ENCODE results near the gene DROSHA.

DROSHA gene

DNA sequence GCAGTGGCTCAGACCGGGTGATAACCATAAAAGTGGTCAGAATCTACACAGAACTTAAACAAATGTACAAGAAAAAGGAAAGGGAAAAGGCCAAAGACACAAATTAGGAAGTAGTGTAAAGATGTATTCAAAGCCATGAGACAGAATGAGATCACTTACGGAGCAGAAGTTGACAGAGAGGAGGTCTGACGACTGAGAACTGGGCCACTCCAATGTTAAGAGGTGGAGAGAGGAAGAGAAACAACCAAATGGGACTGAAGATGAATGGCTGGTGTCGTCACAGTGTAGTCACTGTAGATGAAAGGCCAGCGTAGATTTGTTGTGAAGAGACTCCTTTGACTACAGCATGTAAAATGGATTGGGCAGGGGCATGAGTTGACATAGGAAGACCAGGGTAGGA is 114.4 kb downstream of the DROSHA start:
- peaks cover 94 to 99% (median 97%) of the 10 kb centered on the region in 11 experiments for H3K36me3 ChIP-seq
- H3K27ac ChIP-seq, result no peak overlapping the region
- no peak overlapping the region for H3K9ac ChIP-seq
- H3K4me3 ChIP-seq, result no peak overlapping the region
- no peak overlapping the region for H3K4me2 ChIP-seq
- no peaks in the 10 kb centered on the region for H3K9me3 ChIP-seq (replicated peaks in 1 of 11)
- TF ChIP-seq Cebpa-rat (IDR thresholded peaks at IDR 0.05), result no peak
- peaks cover 0 to 2% (median 0%) of the 10 kb centered on the region in 11 experiments; a peak in 1 of 22 replicates for H4K20me1 ChIP-seq
- no peaks in the 10 kb centered on the region for H3K27me3 ChIP-seq
- no peaks in the 10 kb centered on the region; a peak in 1 of 20 replicates for H3K4me1 ChIP-seq

DNA sequence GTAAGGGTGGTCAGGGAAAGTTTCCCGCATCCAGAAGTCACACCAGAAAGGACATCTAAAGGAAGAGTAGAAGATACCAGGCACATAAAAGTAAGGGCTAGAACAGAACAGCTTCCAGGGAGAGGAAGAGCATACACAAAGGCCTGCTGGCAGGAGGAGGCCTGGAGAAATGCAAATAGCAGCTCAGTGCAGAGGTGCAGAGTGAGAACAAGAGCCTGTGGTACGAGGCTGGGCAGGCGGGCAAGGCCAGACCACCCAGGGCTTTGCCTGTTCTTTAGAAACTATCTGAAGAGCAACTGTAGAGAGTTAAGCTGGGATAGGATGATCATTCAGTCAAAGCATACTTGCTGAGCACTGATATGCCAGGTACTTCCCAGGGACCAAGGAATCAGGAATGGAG is 115.3 kb downstream of the DROSHA start:
- peaks cover 0 to 2% (median 0%) of the 10 kb centered on the region in 11 experiments; a peak in 1 of 22 replicates for H4K20me1 ChIP-seq
- H3K27me3 ChIP-seq, result no peaks in the 10 kb centered on the region
- H3K4me1 ChIP-seq, result no peaks in the 10 kb centered on the region
- no peak overlapping the region for H3K9ac ChIP-seq
- no peak overlapping the region for H3K4me3 ChIP-seq
- H3K4me2 ChIP-seq, result no peak overlapping the region
- H3K36me3 ChIP-seq, result peaks cover 93 to 99% (median 97%) of the 10 kb centered on the region in 11 experiments
- TF ChIP-seq Cebpa-rat (IDR thresholded peaks at IDR 0.05), result no peak
- no peak overlapping the region for H3K27ac ChIP-seq
- no peaks in the 10 kb centered on the region for H3K9me3 ChIP-seq (replicated peaks in 1 of 11)

GRCh38 chr5:31415960-31416359 is 115.9 kb downstream of the DROSHA start:
- Histone ChIP-seq H3K27me3 (no peaks in the 10 kb centered on the region), H3K4me2 (no peak overlapping the region), H3K4me3 (no peak overlapping the region), H3K36me3 (peaks cover 93 to 99% (median 97%) of the 10 kb centered on the region in 11 experiments), H3K9me3 (replicated peaks in 1 of 11) (no peaks in the 10 kb centered on the region), H3K27ac (no peak overlapping the region), H3K4me1 (no peaks in the 10 kb centered on the region), H4K20me1 (peaks cover 0 to 2% (median 0%) of the 10 kb centered on the region in 11 experiments; a peak in 1 of 22 replicates), H3K9ac (no peak overlapping the region)
- TF ChIP-seq Cebpa-rat (IDR thresholded peaks at IDR 0.05), result no peak

- H3K27ac ChIP-seq, result no peak overlapping the region
- no peak overlapping the region for H3K4me3 ChIP-seq
- peaks cover 0 to 2% (median 0%) of the 10 kb centered on the region in 11 experiments; a peak in 1 of 22 replicates for H4K20me1 ChIP-seq
- H3K4me1 ChIP-seq, result no peaks in the 10 kb centered on the region
- H3K9me3 ChIP-seq (replicated peaks in 1 of 11), result no peaks in the 10 kb centered on the region
- no peaks in the 10 kb centered on the region for H3K27me3 ChIP-seq
- H3K9ac ChIP-seq, result no peak overlapping the region
- H3K4me2 ChIP-seq, result no peak overlapping the region
- TF ChIP-seq Cebpa-rat (IDR thresholded peaks at IDR 0.05), result no peak
- H3K36me3 ChIP-seq, result peaks cover 93 to 99% (median 97%) of the 10 kb centered on the region in 11 experiments
Measured at GRCh38 chr5:31415009-31415923, 116.6 kb downstream of the DROSHA start.

DNA sequence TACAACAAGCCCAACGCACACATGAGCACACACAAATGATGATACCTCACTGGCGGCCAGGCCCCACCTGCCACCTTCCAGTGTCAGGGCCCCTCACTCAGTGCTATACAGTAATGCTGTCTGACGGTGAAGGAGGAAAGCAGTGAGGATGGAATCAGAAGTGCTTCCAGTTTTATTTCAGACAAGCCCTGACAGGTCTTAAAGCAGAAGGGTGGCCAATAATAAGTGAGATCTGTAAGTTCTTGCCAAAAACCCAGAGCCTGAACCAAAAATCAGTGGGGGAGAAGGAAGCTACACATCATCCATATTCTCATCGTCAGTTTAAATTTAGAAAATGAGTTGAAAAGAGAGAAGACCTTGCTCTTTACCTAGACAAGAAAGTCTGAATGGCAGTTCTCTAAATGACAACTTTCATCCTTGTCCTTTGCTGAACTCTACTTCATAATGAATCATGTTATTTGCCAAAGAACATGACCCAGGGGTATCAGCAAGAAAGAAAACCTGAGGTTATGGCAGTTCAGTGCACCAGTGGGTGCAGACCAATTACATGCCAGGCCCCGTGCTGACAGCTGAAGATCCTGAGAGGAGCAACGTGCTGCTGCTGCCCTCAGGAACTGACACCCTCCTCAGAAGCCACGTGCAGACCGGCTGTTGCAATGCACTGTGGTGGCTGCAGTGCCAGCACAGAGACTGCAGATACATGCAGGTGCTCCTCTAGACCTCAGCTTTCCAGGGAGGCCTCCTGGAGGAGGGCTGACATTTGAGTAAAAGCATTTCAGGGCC is 118.7 kb downstream of the DROSHA start:
- no peak for TF ChIP-seq Cebpa-rat (IDR thresholded peaks at IDR 0.05)
- H3K9ac ChIP-seq, result no peak overlapping the region
- H3K36me3 ChIP-seq, result peaks cover 95 to 100% (median 98%) of the 10 kb centered on the region in 11 experiments
- no peak overlapping the region for H3K4me2 ChIP-seq
- H3K27me3 ChIP-seq, result no peaks in the 10 kb centered on the region
- no peak overlapping the region for H3K4me3 ChIP-seq
- no peaks in the 10 kb centered on the region for H3K4me1 ChIP-seq
- peaks cover 0 to 2% (median 0%) of the 10 kb centered on the region in 11 experiments; a peak in 1 of 22 replicates for H4K20me1 ChIP-seq
- no peak overlapping the region for H3K27ac ChIP-seq
- no peaks in the 10 kb centered on the region for H3K9me3 ChIP-seq (replicated peaks in 1 of 11)

- Histone ChIP-seq H3K27ac (no peak overlapping the region), H3K27me3 (no peaks in the 10 kb centered on the region), H3K9me3 (replicated peaks in 1 of 11) (no peaks in the 10 kb centered on the region), H3K9ac (no peak overlapping the region), H3K4me2 (no peak overlapping the region), H3K4me3 (no peak overlapping the region), H3K36me3 (peaks cover 89 to 100% (median 98%) of the 10 kb centered on the region in 11 experiments), H3K4me1 (no peaks in the 10 kb centered on the region), H4K20me1 (peaks cover 0 to 2% (median 0%) of the 10 kb centered on the region in 11 experiments; a peak in 1 of 22 replicates)
- no peak for TF ChIP-seq Cebpa-rat (IDR thresholded peaks at IDR 0.05)
Measured at GRCh38 chr5:31412324-31412723, 119.6 kb downstream of the DROSHA start.

DNA sequence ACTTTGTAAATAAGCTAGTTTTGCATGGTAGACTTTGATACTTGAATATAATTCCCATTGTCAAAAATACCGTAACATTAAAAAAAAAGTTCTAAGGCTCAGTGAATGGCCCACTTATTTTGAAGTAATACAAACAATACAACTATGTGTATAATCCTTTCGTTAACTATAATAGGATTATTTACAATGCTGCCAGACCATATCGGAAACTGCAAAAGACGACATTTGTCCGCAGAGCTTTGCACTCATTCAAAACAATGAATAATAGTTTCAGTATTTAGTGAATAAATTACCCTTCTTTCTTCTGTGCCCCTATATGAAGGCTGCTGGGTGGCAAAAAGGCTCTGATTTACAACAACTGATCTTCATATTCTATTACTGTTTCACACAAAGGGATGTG is 121.8 kb downstream of the DROSHA start:
- no peaks in the 10 kb centered on the region for H3K4me1 ChIP-seq
- peaks cover 84 to 100% (median 97%) of the 10 kb centered on the region in 11 experiments for H3K36me3 ChIP-seq
- no peak overlapping the region for H3K9ac ChIP-seq
- no peak overlapping the region for H3K4me2 ChIP-seq
- no peak overlapping the region for H3K4me3 ChIP-seq
- no peaks in the 10 kb centered on the region for H4K20me1 ChIP-seq
- no peak for TF ChIP-seq Cebpa-rat (IDR thresholded peaks at IDR 0.05)
- no peaks in the 10 kb centered on the region for H3K9me3 ChIP-seq (replicated peaks in 1 of 11)
- no peak overlapping the region for H3K27ac ChIP-seq
- no peaks in the 10 kb centered on the region for H3K27me3 ChIP-seq

- Histone ChIP-seq H3K4me2 (no peak overlapping the region), H3K36me3 (peaks cover 88 to 100% (median 98%) of the 10 kb centered on the region in 11 experiments), H4K20me1 (no peaks in the 10 kb centered on the region), H3K27me3 (no peaks in the 10 kb centered on the region), H3K4me3 (no peak overlapping the region), H3K27ac (no peak overlapping the region), H3K9ac (no peak overlapping the region), H3K4me1 (no peaks in the 10 kb centered on the region), H3K9me3 (replicated peaks in 1 of 11) (no peaks in the 10 kb centered on the region)
- no peak for TF ChIP-seq Cebpa-rat (IDR thresholded peaks at IDR 0.05)
Measured at GRCh38 chr5:31408814-31409213, 123.1 kb downstream of the DROSHA start.
